PC-3 (cell line): ENCODE measurements around the gene FAHD1. TPM values are rescaled to one million over a fixed set of nuclear protein-coding genes. Genes with fewer than 3 reads are reported as not detected.

ENCODE experiments used
- ATAC-seq: fragments of 200-7000 bp; cut with Tn5 transposase; 2 replicates; pipeline ENCODE4 v1.9.1; 2020; ENCODE audit warnings: mild to moderate bottlenecking, moderate library complexity
- BruUV-seq: library from RNA; stranded (reverse); fragments of 400-500 nt; replicated peaks from 2 replicates; lab custom pipeline; 2021; lab: Mats Ljungman, UMichigan
- CTCF ChIA-PET: fragments of 300-600 bp; sonication (Branson Sonifier 250); formaldehyde crosslinking; loops from one replicate; lab custom pipeline; 2022; ENCODE audit warnings: antibody characterized with exemption; lab: Charles Lee
- POLR2A ChIA-PET: fragments of 300-600 bp; sonication (Branson Sonifier 250); formaldehyde crosslinking; loops from one replicate; lab custom pipeline; 2022; ENCODE audit warnings: antibody characterized with exemption; ENCODE audit not compliant: unreplicated experiment; lab: Charles Lee
- DNase-seq: peaks from one replicate; pipeline ENCODE4 v3.0.0-alpha.2; 2015
- H2AFZ ChIP-seq: fragments of 300-600 bp; sonication (generic); 2 replicates; pipeline ENCODE4 v1.6.0; 2016; ENCODE audit warnings: antibody characterized with exemption, low read length
- H3F3A ChIP-seq: fragments of 300-600 bp; sonication (generic); one replicate; pipeline ENCODE4 v1.6.0; 2017; ENCODE audit warnings: antibody characterized with exemption, low read length, control low read depth, mild to moderate bottlenecking; ENCODE audit not compliant: unreplicated experiment
- H3K27ac ChIP-seq: fragments of 300-600 bp; sonication (generic); 2 replicates; pipeline ENCODE4 v1.5.1; 2016; ENCODE audit warnings: mild to moderate bottlenecking, low read length
- H3K27me3 ChIP-seq: fragments of 300-600 bp; sonication (generic); 2 replicates; pipeline ENCODE4 v1.6.1; 2016; ENCODE audit warnings: low read length, mixed read lengths
- H3K36me3 ChIP-seq: fragments of 300-600 bp; sonication (generic); 2 replicates; pipeline ENCODE4 v1.6.1; 2016; ENCODE audit warnings: low read depth, mixed run types, low read length, mixed read lengths
- H3K4me1 ChIP-seq: fragments of 300-600 bp; sonication (generic); 2 replicates; pipeline ENCODE4 v1.5.1; 2016; ENCODE audit warnings: low read length; ENCODE audit not compliant: insufficient read depth
- H3K4me2 ChIP-seq: fragments of 300-600 bp; sonication (generic); 2 replicates; pipeline ENCODE4 v1.6.0; 2016; ENCODE audit warnings: low read length
- H3K4me3 ChIP-seq: fragments of 300-600 bp; sonication (generic); 2 replicates; pipeline ENCODE4 v1.5.1; 2016; ENCODE audit warnings: mild to moderate bottlenecking, low read length, mixed read lengths
- H3K79me2 ChIP-seq: fragments of 300-600 bp; sonication (generic); 2 replicates; pipeline ENCODE4 v1.6.1; 2017; ENCODE audit warnings: low read length, mixed read lengths
- H3K9ac ChIP-seq: fragments of 300-600 bp; sonication (generic); 2 replicates; pipeline ENCODE4 v1.6.0; 2016; ENCODE audit warnings: mild to moderate bottlenecking, low read length
- H3K9me2 ChIP-seq: fragments of 300-600 bp; sonication (generic); replicated peaks from 2 replicates; pipeline ENCODE4 v1.6.1; 2016; ENCODE audit warnings: mixed run types, low read length, mixed read lengths
- H3K9me3 ChIP-seq: fragments of 300-600 bp; sonication (generic); 2 replicates; pipeline ENCODE4 v1.6.1; 2016; ENCODE audit warnings: low read length, mixed read lengths
- H4K20me1 ChIP-seq: fragments of 300-600 bp; sonication (generic); 2 replicates; pipeline ENCODE4 v1.6.1; 2016; ENCODE audit warnings: low read length, mixed read lengths
- CTCF ChIP-seq: fragments of 300-600 bp; sonication (generic); conservative IDR thresholded peaks from 2 replicates; pipeline ENCODE4 v1.5.1; 2017; ENCODE audit warnings: antibody characterized with exemption, low read depth, mild to moderate bottlenecking, low read length
- EZH2 ChIP-seq: fragments of 300-600 bp; sonication (generic); IDR thresholded peaks from one replicate; pipeline ENCODE4 v1.6.1; 2017; ENCODE audit warnings: antibody characterized with exemption, mild to moderate bottlenecking, low read length; ENCODE audit not compliant: unreplicated experiment
- EZH2phosphoT487 ChIP-seq: fragments of 300-600 bp; sonication (generic); IDR thresholded peaks from 2 replicates; pipeline ENCODE4 v1.6.1; 2018; ENCODE audit warnings: mild to moderate bottlenecking, antibody characterized with exemption, low read length, borderline replicate concordance
- intact Hi-C: fragments of 100-400 bp; cut with micrococcal nuclease; formaldehyde crosslinking; loops from 2 replicates; pipeline ENCODE4 v1.9.0; 2023
- total RNA-seq: library from RNA; depleted of rRNA; stranded (reverse); fragments of >200 nt; gene quantifications from 2 replicates; pipeline ENCODE4 v1.2.3, GENCODE V29; 2014; rRNA removed

FAHD1 gene
- total RNA-seq, 1 experiment from 2014 or later, result 37.5 TPM

- Histone ChIP-seq H3K4me3 (no peak overlapping the region), H3K9ac (no peak overlapping the region), H3K4me2 (no peak overlapping the region), H4K20me1 (no peaks in the 10 kb centered on the region), H2AFZ (no peak overlapping the region), H3K79me2 (no peaks in the 10 kb centered on the region), H3F3A (no peaks in the 10 kb centered on the region), H3K36me3 (no peaks in the 10 kb centered on the region), H3K9me3 (no peaks in the 10 kb centered on the region), H3K9me2 (no peaks in the 10 kb centered on the region), H3K4me1 (no peaks in the 10 kb centered on the region), H3K27ac (no peak overlapping the region), H3K27me3 (no peaks in the 10 kb centered on the region)
- TF ChIP-seq CTCF (no peak), EZH2 (no peak), EZH2phosphoT487 (no peak)
- no peak for DNase-seq
- no peak for ATAC-seq
- intact Hi-C loops, result no loop called here
- BruUV-seq, result no TSS peak
- CTCF ChIA-PET, result no interaction called here
- POLR2A ChIA-PET, result no interaction called here
Measured at GRCh38 chr16:1878256-1878655, 51.2 kb downstream of the FAHD1 start.

Other genes starting within 250 kb of the FAHD1 start
- 4.2 and 6.2 TPM in 2 replicates for gene IFT140, start 215.1 kb upstream of the FAHD1 start, total RNA-seq
- 8.5 and 15.5 TPM in 2 replicates for gene CRAMP1, start 214.8 kb upstream of the FAHD1 start, total RNA-seq
- 85.2 and 86.5 TPM in 2 replicates for gene JPT2, start 148.9 kb upstream of the FAHD1 start, total RNA-seq
- gene MAPK8IP3, start 121.0 kb upstream of the FAHD1 start, total RNA-seq, result 41.1 and 59.7 TPM in 2 replicates
- 66.9 and 70.3 TPM in 2 replicates for gene NME3, start 55.7 kb upstream of the FAHD1 start, total RNA-seq
- gene EME2, start 54.4 kb upstream of the FAHD1 start, total RNA-seq, result 11.3 and 12.5 TPM in 2 replicates
- gene MRPS34, start 54.1 kb upstream of the FAHD1 start, total RNA-seq, result 248 and 258 TPM in 2 replicates
- gene SPSB3, start 44.6 kb upstream of the FAHD1 start, total RNA-seq, result 27.4 and 30.4 TPM in 2 replicates
- 95.1 and 128 TPM in 2 replicates for gene NUBP2, start 44.2 kb upstream of the FAHD1 start, total RNA-seq
- gene IGFALS, start 33.5 kb upstream of the FAHD1 start, total RNA-seq, result not detected in 2 replicates
- 96.9 and 99.5 TPM in 2 replicates for gene HAGH, start 381 bp upstream of the FAHD1 start, total RNA-seq
- not detected in 2 replicates for gene MEIOB, start 45.0 kb downstream of the FAHD1 start, total RNA-seq
- not detected in 2 replicates for gene HS3ST6, start 91.2 kb downstream of the FAHD1 start, total RNA-seq
- 24.6 and 25.7 TPM in 2 replicates for gene MSRB1, start 116.0 kb downstream of the FAHD1 start, total RNA-seq
- 1.5 TPM in 1 of 2 replicates, not detected in the other for gene RPL3L, start 127.5 kb downstream of the FAHD1 start, total RNA-seq
- 407 and 530 TPM in 2 replicates for gene NDUFB10, start 132.3 kb downstream of the FAHD1 start, total RNA-seq
- 2,234 and 2,721 TPM in 2 replicates for gene RPS2, start 137.6 kb downstream of the FAHD1 start, total RNA-seq
- not detected in 2 replicates for gene RNF151, start 139.7 kb downstream of the FAHD1 start, total RNA-seq
- 71.5 and 111 TPM in 2 replicates for gene TBL3, start 144.8 kb downstream of the FAHD1 start, total RNA-seq
- gene NOXO1, start 154.3 kb downstream of the FAHD1 start, total RNA-seq, result 2.4 and 3.4 TPM in 2 replicates
- 66.8 and 77.2 TPM in 2 replicates for gene GFER, start 157.0 kb downstream of the FAHD1 start, total RNA-seq
- 1.5 and 2.8 TPM in 2 replicates for gene SYNGR3, start 162.8 kb downstream of the FAHD1 start, total RNA-seq
- 44.4 and 60.1 TPM in 2 replicates for gene ZNF598, start 182.6 kb downstream of the FAHD1 start, total RNA-seq
- 3.8 and 5.6 TPM in 2 replicates for gene NPW, start 192.6 kb downstream of the FAHD1 start, total RNA-seq
- 145 and 160 TPM in 2 replicates for gene NHERF2, start 199.7 kb downstream of the FAHD1 start, total RNA-seq
- gene NTHL1, start 220.6 kb downstream of the FAHD1 start, total RNA-seq, result 87.1 and 90.1 TPM in 2 replicates
- 59.3 and 64.4 TPM in 2 replicates for gene TSC2, start 220.8 kb downstream of the FAHD1 start, total RNA-seq